D721Med (cell line): Measurements from ENCODE around the gene ESR2.
"Not testable (repeated sequence)": the region's sequence is repeated elsewhere in the genome, so short reads cannot be mapped to it uniquely, and the experiment has no call there.

ENCODE experiments used
- DNase-seq: peaks from one replicate; pipeline ENCODE4 v3.0.0; 2011; ENCODE audit warnings: low spot score; ENCODE audit not compliant: insufficient read length
- FAIRE-seq: peaks from 2 replicates; lab custom pipeline; 2011; peaks lifted over from hg19 to GRCh38; lab: Jason Lieb, UNC
- TF ChIP-seq, protein P1 (sequence below): IDR thresholded peaks from 2 replicates; pipeline ENCODE4 v1.5.1; 2012; ENCODE audit warnings: mild to moderate bottlenecking, control low read depth; ENCODE audit not compliant: insufficient read depth; ENCODE audit errors: missing control alignments

Gene ESR2

DNA sequence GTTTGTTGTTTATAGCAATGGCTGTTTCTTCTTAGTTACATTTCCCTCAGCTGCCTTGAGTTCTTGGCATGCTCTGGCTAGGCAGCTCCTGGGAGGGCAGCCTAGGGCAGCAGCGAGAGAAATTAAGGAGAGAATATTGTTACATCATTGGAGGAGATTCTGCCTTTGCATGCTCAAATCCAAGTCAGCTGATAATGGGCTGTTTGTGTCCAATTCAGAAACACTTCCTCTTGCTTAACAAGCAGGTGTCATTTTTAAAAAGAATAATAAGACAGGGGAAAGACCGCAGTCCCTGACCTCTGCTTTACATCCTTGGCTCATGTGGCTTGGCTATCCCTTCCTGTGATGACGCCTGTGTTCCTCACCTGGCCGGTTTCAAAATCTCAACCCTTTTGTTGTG, 76.9 kb downstream of the ESR2 start:
- TF ChIP-seq, protein P1, sequence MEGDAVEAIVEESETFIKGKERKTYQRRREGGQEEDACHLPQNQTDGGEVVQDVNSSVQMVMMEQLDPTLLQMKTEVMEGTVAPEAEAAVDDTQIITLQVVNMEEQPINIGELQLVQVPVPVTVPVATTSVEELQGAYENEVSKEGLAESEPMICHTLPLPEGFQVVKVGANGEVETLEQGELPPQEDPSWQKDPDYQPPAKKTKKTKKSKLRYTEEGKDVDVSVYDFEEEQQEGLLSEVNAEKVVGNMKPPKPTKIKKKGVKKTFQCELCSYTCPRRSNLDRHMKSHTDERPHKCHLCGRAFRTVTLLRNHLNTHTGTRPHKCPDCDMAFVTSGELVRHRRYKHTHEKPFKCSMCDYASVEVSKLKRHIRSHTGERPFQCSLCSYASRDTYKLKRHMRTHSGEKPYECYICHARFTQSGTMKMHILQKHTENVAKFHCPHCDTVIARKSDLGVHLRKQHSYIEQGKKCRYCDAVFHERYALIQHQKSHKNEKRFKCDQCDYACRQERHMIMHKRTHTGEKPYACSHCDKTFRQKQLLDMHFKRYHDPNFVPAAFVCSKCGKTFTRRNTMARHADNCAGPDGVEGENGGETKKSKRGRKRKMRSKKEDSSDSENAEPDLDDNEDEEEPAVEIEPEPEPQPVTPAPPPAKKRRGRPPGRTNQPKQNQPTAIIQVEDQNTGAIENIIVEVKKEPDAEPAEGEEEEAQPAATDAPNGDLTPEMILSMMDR = no peak
- FAIRE-seq = no peak
- no peak for DNase-seq

DNA sequence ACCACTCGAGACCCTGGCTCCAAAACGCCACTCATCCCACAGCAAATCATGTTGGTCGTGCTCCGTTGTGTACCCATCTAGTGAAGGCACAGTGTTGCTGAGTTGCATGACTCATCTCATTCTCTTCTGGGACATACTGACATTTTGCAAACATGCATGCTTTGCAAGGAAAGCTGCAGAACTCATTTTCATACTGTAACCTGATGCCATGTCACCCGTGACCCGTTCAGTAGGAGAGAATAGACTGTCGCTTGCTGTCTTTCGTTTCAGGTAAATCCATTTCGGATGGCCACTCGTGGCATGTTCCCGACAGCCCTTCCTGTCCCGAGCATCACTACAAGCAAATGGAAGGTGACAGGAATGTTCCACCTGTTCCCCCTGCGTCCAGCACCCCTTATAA, 78.2 kb downstream of the ESR2 start:
- FAIRE-seq (no peak), DNase-seq (no peak)
- TF ChIP-seq, protein P1 = no peak

DNA sequence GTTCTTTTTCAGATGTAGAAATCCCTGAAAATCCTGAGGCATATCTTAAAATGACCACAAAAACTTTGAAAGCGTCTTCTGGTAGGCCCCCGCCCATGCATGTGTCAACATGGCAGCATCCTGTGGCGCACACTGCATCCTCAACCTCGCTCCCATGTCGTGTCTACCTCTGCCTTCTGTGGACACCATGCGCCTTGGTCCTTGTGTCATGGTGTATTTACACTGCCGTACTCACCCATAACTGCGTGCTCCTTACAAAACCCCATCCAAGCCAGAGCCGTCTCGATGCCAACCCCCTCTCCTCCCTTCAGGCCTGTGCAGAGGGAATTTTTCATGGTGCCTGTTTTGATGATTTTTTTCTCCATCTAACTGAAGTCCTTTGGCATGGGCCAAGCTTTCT, 78.9 kb downstream of the ESR2 start:
- no peak for FAIRE-seq
- TF ChIP-seq, protein P1 = no peak
- DNase-seq = no peak

DNA sequence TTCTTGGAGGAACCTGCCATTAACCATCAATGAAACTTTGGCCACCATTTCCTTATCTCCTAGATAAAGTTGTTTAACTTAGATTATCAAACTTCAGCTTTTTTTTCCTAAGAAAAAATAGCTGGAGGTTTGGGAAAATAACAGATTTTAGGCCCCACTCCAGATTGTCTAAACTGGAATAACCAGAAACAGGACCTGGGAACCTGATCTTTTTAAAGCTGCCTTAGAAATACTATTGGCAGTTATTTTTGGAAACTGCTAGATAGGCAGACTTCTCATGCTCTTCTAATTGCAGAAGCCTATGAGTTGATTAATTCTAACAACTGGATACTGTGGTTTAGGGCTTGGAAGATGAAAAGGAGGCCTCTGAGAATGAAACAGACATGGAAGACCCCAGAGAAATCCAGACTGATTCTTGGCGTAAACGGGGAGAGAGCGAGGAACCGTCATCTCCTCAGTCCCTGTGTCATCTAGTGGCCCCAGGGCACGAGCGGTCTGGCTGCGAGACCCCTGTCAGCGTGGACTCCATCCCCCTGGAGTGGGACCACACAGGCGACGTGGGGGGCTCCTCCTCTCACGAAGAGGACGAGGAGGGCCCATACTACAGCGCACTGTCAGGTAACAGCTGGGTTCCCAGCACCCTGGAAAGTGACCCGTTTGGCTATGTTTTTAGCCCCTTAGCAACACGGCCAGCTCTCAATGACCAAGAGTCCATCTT, 80.2 kb downstream of the ESR2 start:
- TF ChIP-seq, protein P1 = no peak
- FAIRE-seq (no peak), DNase-seq (no peak)

DNA sequence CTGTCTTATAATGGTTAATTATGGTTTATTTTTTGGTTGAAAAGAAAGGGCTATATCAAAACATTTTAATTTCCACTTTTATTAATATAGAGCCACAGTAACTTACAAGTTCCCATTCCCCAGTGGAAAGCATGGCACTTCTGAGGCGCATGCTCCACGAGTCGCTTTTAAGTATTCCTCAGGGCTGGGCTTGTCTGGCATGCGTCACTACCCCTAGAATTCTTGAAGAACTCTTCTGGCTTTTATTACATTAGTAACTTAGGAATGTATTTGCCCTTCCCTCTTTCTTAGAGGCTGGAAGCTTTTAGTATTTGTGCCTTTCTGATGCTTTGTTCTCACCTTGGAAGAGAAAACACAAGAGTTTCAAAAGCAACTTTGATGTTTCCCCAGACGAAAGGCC, 81.1 kb downstream of the ESR2 start:
- DNase-seq (no peak), FAIRE-seq (no peak)
- TF ChIP-seq, protein P1 = no peak

DNA sequence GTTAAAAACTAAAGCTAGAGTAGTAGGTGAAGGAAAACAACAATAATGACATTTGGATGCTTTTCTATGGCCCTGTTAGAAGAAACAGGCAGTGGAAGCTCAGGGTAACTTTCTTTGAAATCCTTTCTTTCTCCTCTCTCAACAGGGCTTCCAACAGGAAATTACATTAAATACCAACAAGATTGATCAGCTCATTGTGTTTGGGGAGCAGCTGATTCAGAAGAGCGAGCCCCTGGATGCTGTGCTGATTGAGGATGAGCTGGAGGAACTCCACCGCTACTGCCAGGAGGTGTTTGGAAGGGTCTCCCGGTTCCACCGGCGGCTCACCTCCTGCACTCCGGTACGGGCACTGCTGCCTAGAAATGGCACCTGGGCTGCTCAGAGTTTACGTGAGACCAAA, 81.5 kb downstream of the ESR2 start:
- no peak for FAIRE-seq

DNA sequence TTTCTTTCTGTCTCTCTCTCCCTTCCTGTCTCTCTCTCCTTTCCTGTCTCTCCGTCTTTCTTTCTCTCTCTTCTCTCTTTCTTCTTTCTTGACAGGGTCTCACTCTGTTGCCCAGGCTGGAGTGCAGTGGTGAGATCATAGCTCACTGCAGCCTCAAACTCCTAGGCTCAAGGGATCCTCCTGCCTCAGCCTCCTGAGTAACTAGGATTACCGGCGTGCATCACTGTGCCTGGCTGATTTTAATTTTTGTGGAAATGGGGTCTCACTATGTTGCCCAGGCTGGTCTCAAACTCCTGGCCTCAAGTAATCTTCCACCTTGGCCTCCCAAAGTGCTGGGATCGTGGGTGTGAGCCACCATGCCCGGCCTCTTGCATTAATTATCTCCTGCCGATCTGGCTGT, 83.3 kb downstream of the ESR2 start:
- not testable (repeated sequence) for FAIRE-seq, DNase-seq

More for the DNA sequence above, 81.5 kb downstream of the ESR2 start:
- DNase-seq = no peak
- TF ChIP-seq, protein P1 = no peak
